GM12878 (cell line): ENCODE measurements around the gene OR52B2. TPM values are rescaled to one million over a fixed set of nuclear protein-coding genes. Genes with fewer than 3 reads are reported as not detected.

Experiments
- ATAC-seq: fragments of 200-7000 bp; cut with Tn5 transposase; 3 replicates; pipeline ENCODE4 v1.9.1; 2020; ENCODE audit warnings: mild to moderate bottlenecking, moderate library complexity
- BruUV-seq: library from RNA; stranded (reverse); fragments of 400-500 nt; replicated peaks from 2 replicates; lab custom pipeline; 2021; lab: Mats Ljungman, UMichigan
- CTCF ChIA-PET: fragments of 300-600 bp; sonication (Branson Sonifier 250); formaldehyde crosslinking; extraction: SDS; loops from one replicate; lab custom pipeline; 2021; ENCODE audit warnings: inconsistent platforms; lab: Yijun Ruan, JAX
- POLR2A ChIA-PET: fragments of 350-600 bp; formaldehyde crosslinking; extraction: SDS; loops from one replicate; lab custom pipeline; 2021; ENCODE audit warnings: inconsistent platforms; lab: Charles Lee
- RAD21 ChIA-PET: fragments of 300-600 bp; sonication (Branson Sonifier 250); formaldehyde crosslinking; loops from one replicate; lab custom pipeline; 2023; ENCODE audit warnings: antibody characterized with exemption; ENCODE audit not compliant: unreplicated experiment; lab: Charles Lee
- SMC1A ChIA-PET: fragments of 300-600 bp; sonication (Branson Sonifier 250); formaldehyde crosslinking; loops from one replicate; lab custom pipeline; 2023; ENCODE audit not compliant: unreplicated experiment, uncharacterized antibody; lab: Charles Lee
- DNase-seq: peaks from one replicate; pipeline ENCODE4 v3.0.0-alpha.2; 2011; ENCODE audit warnings: low read depth, low spot score
- FAIRE-seq: peaks from 3 replicates; lab custom pipeline; 2011; peaks lifted over from hg19 to GRCh38; lab: Jason Lieb, UNC
- H2AFZ ChIP-seq: 2 replicates; pipeline ENCODE4 v1.6.0; 2011; ENCODE audit warnings: low read depth, low read length, control low read depth; ENCODE audit not compliant: control insufficient read depth
- H3K27ac ChIP-seq: 2 replicates; pipeline ENCODE4 v1.5.1; 2011; ENCODE audit warnings: control low read depth; ENCODE audit not compliant: control insufficient read depth, insufficient read depth
- H3K27me3 ChIP-seq, 2 experiments: replicated peaks in 1 of 2; 2 replicates each; pipeline versions ENCODE4 v1.6.0 to v1.6.1; 2011; ENCODE audit warnings: low read length in 1 of 2; ENCODE audit not compliant: control insufficient read depth in 2 of 2, insufficient read depth in 2 of 2
- H3K36me3 ChIP-seq, 2 experiments: 2 replicates each; pipeline ENCODE4 v1.5.1; 2011; ENCODE audit warnings: low read length in 1 of 2; ENCODE audit not compliant: control insufficient read depth in 2 of 2, insufficient read depth in 2 of 2
- H3K4me1 ChIP-seq: 2 replicates; pipeline ENCODE4 v1.6.1; 2011; ENCODE audit warnings: mild to moderate bottlenecking, low read length, moderate library complexity, mixed read lengths; ENCODE audit not compliant: control insufficient read depth, insufficient read depth
- H3K4me2 ChIP-seq: 2 replicates; pipeline ENCODE4 v1.6.0; 2011; ENCODE audit warnings: control low read depth; ENCODE audit not compliant: control insufficient read depth, insufficient read depth
- H3K4me3 ChIP-seq: fragments of 200-600 bp; sonication (generic); 2 replicates; pipeline ENCODE4 v1.5.1; 2016
- H3K79me2 ChIP-seq: 2 replicates; pipeline ENCODE4 v1.6.0; 2011; ENCODE audit warnings: low read length; ENCODE audit not compliant: control insufficient read depth, insufficient read depth
- H3K9ac ChIP-seq: 2 replicates; pipeline ENCODE4 v1.8.0; 2011; ENCODE audit warnings: low read length, control low read depth, mixed read lengths; ENCODE audit not compliant: control insufficient read depth, insufficient read depth
- H3K9me3 ChIP-seq: replicated peaks from 3 replicates; pipeline ENCODE4 v1.5.1; 2011; ENCODE audit warnings: mild to moderate bottlenecking, low read length; ENCODE audit not compliant: control insufficient read depth, insufficient read depth
- H4K20me1 ChIP-seq: 2 replicates; pipeline ENCODE4 v1.6.0; 2011; ENCODE audit not compliant: control insufficient read depth, insufficient read depth
- BHLHE40 ChIP-seq, 2 experiments: fragments of 450-650 bp in 1 of 2; IDR thresholded peaks; 2 replicates each; pipeline ENCODE4 v1.6.1; 2011 to 2017; ENCODE audit warnings: low read depth in 2 of 2, borderline replicate concordance in 1 of 2, improper control_type of control experiment in 1 of 2, low read length in 1 of 2, mild to moderate bottlenecking in 1 of 2
- CBX3 ChIP-seq: fragments of 200-600 bp; sonication (generic); IDR thresholded peaks from 2 replicates; pipeline ENCODE4 v1.6.1; 2016; ENCODE audit warnings: low read depth, borderline replicate concordance
- EGR1 ChIP-seq, 2 experiments: IDR thresholded peaks; 1 replicate in 1 of 2; 2 replicates in 1 of 2; pipeline ENCODE4 v1.6.1; 2011 to 2012; ENCODE audit warnings: low read depth in 2 of 2, low read length in 2 of 2, borderline replicate concordance in 1 of 2, mild to moderate bottlenecking in 1 of 2, moderate library complexity in 1 of 2
- GABPA ChIP-seq: IDR thresholded peaks from 2 replicates; pipeline ENCODE4 v1.6.1; 2014; ENCODE audit warnings: antibody characterized with exemption, low read depth, mild to moderate bottlenecking, inconsistent platforms
- HCFC1 ChIP-seq: fragments of 150-350 bp; IDR thresholded peaks from 2 replicates; pipeline ENCODE4 v1.6.1; 2014; ENCODE audit warnings: low read length
- MEF2A ChIP-seq: IDR thresholded peaks from 2 replicates; pipeline ENCODE4 v1.6.1; 2011; ENCODE audit warnings: low read depth, mild to moderate bottlenecking, low read length, moderate library complexity; ENCODE audit not compliant: insufficient read depth
- MTA3 ChIP-seq: IDR thresholded peaks from 2 replicates; pipeline ENCODE4 v1.6.1; 2012; ENCODE audit warnings: low read length, inconsistent platforms, borderline replicate concordance
- NFYB ChIP-seq: IDR thresholded peaks from 2 replicates; pipeline ENCODE4 v1.6.1; 2011; ENCODE audit warnings: low read depth, mild to moderate bottlenecking, low read length, improper control_type of control experiment, moderate library complexity; ENCODE audit not compliant: insufficient read depth
- RB1 ChIP-seq: fragments of 450-650 bp; formaldehyde crosslinking; IDR thresholded peaks from 2 replicates; pipeline ENCODE4 v1.6.1; 2017; ENCODE audit warnings: mild to moderate bottlenecking, borderline replicate concordance
- SIX5 ChIP-seq: IDR thresholded peaks from 2 replicates; pipeline ENCODE4 v1.6.1; 2011; ENCODE audit warnings: mild to moderate bottlenecking, low read depth, low read length, moderate library complexity; ENCODE audit not compliant: severe bottlenecking
- SMAD5 ChIP-seq: IDR thresholded peaks from 2 replicates; pipeline ENCODE4 v1.6.1; 2016; ENCODE audit warnings: antibody characterized with exemption, low read depth
- SMARCA5 ChIP-seq: fragments of 450-650 bp; IDR thresholded peaks from 2 replicates; pipeline ENCODE4 v1.6.1; 2017; ENCODE audit warnings: mild to moderate bottlenecking
- TAF1 ChIP-seq: IDR thresholded peaks from 2 replicates; pipeline ENCODE4 v1.6.1; 2011; ENCODE audit warnings: mild to moderate bottlenecking, low read depth, low read length, borderline replicate concordance
- TARDBP ChIP-seq: IDR thresholded peaks from 2 replicates; pipeline ENCODE4 v1.6.1; 2016; ENCODE audit warnings: borderline replicate concordance
- YY1 ChIP-seq: IDR thresholded peaks from 2 replicates; pipeline ENCODE4 v1.6.1; 2011; ENCODE audit warnings: low read depth, mild to moderate bottlenecking, low read length
- ZSCAN29 ChIP-seq: fragments of 450-650 bp; IDR thresholded peaks from 2 replicates; pipeline ENCODE4 v1.6.1; 2017; ENCODE audit warnings: mild to moderate bottlenecking, moderate library complexity
- WGBS: methylation state at CpG from one replicate; pipeline ENCODE4 v1.1.6; 2016; ENCODE audit warnings: low lambda C conversion rate; ENCODE audit not compliant: insufficient replicate concordance, insufficient coverage; ENCODE audit errors: missing lambda C conversion rate; 5-methylcytosine and 5-hydroxymethylcytosine counted together
- in situ Hi-C: fragments of 300-500 bp; cut with MboI; formaldehyde crosslinking; loops from 9 replicates; pipeline ENCODE4 v1.14.3; 2018; ENCODE audit warnings: mixed read lengths
- intact Hi-C: fragments of 100-400 bp; cut with micrococcal nuclease; formaldehyde crosslinking; loops from one replicate; pipeline ENCODE4 v1.14.2; 2022; ENCODE audit not compliant: unreplicated experiment
- polyA plus RNA-seq, 11 experiments: library from polyadenylated mRNA; depleted of rRNA in 4 of 11; unstranded in 6 of 11; stranded (reverse) in 5 of 11; fragments of >200 nt; fragmentation: Nextera tagmentation in 4 of 11; fragmentation: Illumina TruSeq in 1 of 11; extraction: Ambion mirVana in 4 of 11; extraction: Trizol in 1 of 11; gene quantifications; 1 replicate in 1 of 11; 2 replicates in 10 of 11; pipeline versions ENCODE4 v1.2.1 to v1.2.3, GENCODE V29; 2011 to 2016; ENCODE audit warnings: inconsistent platforms in 2 of 11, missing spikeins in 2 of 11, low read depth in 1 of 11
- total RNA-seq, 4 experiments: library from RNA; depleted of rRNA in 3 of 4; stranded (reverse); fragments of >200 nt in 3 of 4; fragmentation: Illumina TruSeq in 1 of 4; extraction: Trizol in 1 of 4; gene quantifications; 2 replicates each; pipeline versions ENCODE4 v1.2.1 to v1.2.3, GENCODE V29; 2013 to 2021
- TF ChIP-seq, protein P1 (sequence below): IDR thresholded peaks from 2 replicates; pipeline ENCODE4 v1.6.1; 2011; ENCODE audit warnings: borderline replicate concordance, low read depth, mild to moderate bottlenecking, moderate library complexity, mixed read lengths, low read length; ENCODE audit not compliant: insufficient read depth; ENCODE audit errors: extremely low read length
- TF ChIP-seq, protein P2 (sequence below): IDR thresholded peaks from 2 replicates; pipeline ENCODE4 v1.6.1; 2011; ENCODE audit warnings: low read depth, mild to moderate bottlenecking, low read length, moderate library complexity, borderline replicate concordance; ENCODE audit errors: extremely low read depth
- TF ChIP-seq, protein P3 (sequence below): fragments of 450-650 bp; IDR thresholded peaks from 2 replicates; pipeline ENCODE4 v1.6.1; 2016; ENCODE audit warnings: mild to moderate bottlenecking

The OR52B2 gene
- total and polyA plus RNA-seq, 10 of the 15 experiments (the other 5 are each of a cell fraction or from before 2014, with no cell fraction given) = 0.08 TPM; not detected in 9

DNA sequence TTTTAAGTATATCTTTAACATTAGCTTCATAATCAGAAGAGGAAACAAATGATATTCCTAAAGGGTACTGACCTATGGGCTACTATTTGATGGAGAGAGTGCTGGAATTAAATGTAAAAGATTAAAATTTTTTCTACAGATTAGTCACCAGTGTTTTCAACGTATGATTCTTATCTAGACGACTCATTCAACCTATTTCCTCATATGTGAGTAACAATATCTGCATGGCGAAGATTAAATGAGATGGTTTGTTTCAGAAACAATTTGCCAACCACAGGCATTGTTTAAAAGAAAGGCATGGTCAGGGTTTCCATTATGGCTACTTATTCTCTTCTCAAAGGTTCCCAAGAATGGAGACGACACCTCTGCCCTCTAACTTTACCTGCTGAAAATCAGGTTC is 42.2 kb downstream of the OR52B2 start:
- no TSS peak for BruUV-seq
- no peaks in the 10 kb centered on the region for H3K9me3 ChIP-seq
- intact Hi-C loops (no loop called here), in situ Hi-C loops (no loop called here)
- no peaks in the 10 kb centered on the region for H3K4me1 ChIP-seq
- ATAC-seq (no peak), FAIRE-seq (no peak), DNase-seq (no peak)
- H3K36me3 ChIP-seq = no peaks in the 10 kb centered on the region
- H3K27ac ChIP-seq = no peak overlapping the region
- POLR2A ChIA-PET = no interaction called here
- CTCF ChIA-PET = no interaction called here
- no peaks in the 10 kb centered on the region for H3K27me3 ChIP-seq
- no peak overlapping the region for H3K4me2 ChIP-seq
- TF ChIP-seq TAF1 (no peak), SIX5 (no peak), EGR1 (IDR thresholded peaks at IDR 0.05; ENCODE audit: borderline replicate concordance in 1 of 2, low read depth in 2 of 2, low read length in 2 of 2) (no peak), SMARCA5 (no peak), RB1 (no peak), HCFC1 (no peak), YY1 (no peak), CBX3 (no peak), BHLHE40 (IDR thresholded peaks at IDR 0.05; ENCODE audit: borderline replicate concordance in 1 of 2, low read depth in 2 of 2, low read length in 1 of 2) (no peak), SMAD5 (no peak), ZSCAN29 (no peak), GABPA (no peak), NFYB (no peak), TARDBP (no peak), MTA3 (no peak), MEF2A (no peak)
- TF ChIP-seq, protein P1, sequence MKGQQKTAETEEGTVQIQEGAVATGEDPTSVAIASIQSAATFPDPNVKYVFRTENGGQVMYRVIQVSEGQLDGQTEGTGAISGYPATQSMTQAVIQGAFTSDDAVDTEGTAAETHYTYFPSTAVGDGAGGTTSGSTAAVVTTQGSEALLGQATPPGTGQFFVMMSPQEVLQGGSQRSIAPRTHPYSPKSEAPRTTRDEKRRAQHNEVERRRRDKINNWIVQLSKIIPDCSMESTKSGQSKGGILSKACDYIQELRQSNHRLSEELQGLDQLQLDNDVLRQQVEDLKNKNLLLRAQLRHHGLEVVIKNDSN = no peak
- TF ChIP-seq, protein P2, sequence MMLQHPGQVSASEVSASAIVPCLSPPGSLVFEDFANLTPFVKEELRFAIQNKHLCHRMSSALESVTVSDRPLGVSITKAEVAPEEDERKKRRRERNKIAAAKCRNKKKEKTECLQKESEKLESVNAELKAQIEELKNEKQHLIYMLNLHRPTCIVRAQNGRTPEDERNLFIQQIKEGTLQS = no peak
- TF ChIP-seq, protein P3, sequence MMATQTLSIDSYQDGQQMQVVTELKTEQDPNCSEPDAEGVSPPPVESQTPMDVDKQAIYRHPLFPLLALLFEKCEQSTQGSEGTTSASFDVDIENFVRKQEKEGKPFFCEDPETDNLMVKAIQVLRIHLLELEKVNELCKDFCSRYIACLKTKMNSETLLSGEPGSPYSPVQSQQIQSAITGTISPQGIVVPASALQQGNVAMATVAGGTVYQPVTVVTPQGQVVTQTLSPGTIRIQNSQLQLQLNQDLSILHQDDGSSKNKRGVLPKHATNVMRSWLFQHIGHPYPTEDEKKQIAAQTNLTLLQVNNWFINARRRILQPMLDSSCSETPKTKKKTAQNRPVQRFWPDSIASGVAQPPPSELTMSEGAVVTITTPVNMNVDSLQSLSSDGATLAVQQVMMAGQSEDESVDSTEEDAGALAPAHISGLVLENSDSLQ = no peak
- SMC1A ChIA-PET = no interaction called here
- no peaks in the 10 kb centered on the region for H3K79me2 ChIP-seq
- WGBS = 13% methylated on average over 4 of the region's 4 CpGs
- RAD21 ChIA-PET = no interaction called here
- H3K9ac ChIP-seq = no peak overlapping the region
- H3K4me3 ChIP-seq = no peak overlapping the region
- H2AFZ ChIP-seq = no peak overlapping the region
- no peaks in the 10 kb centered on the region for H4K20me1 ChIP-seq
